ENCODE results near the gene ROPN1B.

The ROPN1B gene

DNA sequence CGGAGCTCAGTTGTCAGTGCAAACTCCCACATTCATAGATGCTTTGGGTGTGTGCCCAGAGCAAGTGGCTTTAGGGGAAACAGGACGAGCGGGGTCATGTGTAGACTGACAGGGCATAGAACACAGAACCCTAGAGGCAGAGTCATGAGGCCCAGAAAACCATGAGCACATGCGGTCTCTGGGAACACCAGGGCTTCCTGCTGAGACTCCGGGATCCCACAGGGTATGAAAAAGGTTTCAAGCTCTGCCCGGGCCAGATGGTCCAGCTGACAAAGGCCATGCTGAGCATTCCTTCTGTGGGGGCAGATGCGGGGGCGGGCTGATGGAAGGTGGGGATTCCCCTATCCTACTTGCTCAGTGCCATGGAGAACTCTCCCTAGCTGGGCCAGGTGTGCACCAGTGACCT lies 44.8 kb downstream of the ROPN1B start:
- H3K4me2 ChIP-seq (ENCODE audit: low read length): no peak overlapping the region
- no peaks in the 10 kb centered on the region for H3K27me3 ChIP-seq (ENCODE audit: control insufficient read depth, insufficient read depth, low read length)
- peaks cover 8% of the 10 kb centered on the region for H3K4me1 ChIP-seq (ENCODE audit: control insufficient read depth, insufficient read depth, low read length)
- peaks cover 4% of the 10 kb centered on the region for H3K36me3 ChIP-seq (ENCODE audit: insufficient read depth, low read length)
- no peak overlapping the region for H3K9ac ChIP-seq (ENCODE audit: low read depth, low read length)
- H3K9me3 ChIP-seq (replicated peaks; ENCODE audit: low read length): no peaks in the 10 kb centered on the region
- no peak overlapping the region for H3K4me3 ChIP-seq (ENCODE audit: low read length)

DNA sequence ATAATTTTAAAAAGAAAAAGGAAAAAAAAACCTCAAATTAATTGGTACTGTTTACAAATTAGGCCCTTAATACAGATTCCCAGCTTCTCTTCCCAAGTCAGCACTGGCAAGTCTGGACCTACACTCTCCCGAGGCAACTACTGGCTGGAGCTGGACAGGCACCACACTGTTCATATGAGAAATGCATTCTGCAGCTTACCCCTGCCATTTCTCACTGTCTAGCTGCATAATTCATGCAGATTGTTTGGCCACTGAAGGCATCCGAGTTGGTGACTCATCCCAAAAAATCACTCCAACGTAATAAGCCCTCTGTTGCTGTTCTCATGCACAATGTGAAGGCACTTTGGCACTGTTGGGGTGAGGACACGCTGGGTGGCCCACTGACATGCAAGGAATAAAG lies 45.3 kb downstream of the ROPN1B start:
- peaks cover 4% of the 10 kb centered on the region for H3K36me3 ChIP-seq (ENCODE audit: insufficient read depth, low read length)
- no peaks in the 10 kb centered on the region for H3K27me3 ChIP-seq (ENCODE audit: control insufficient read depth, insufficient read depth, low read length)
- no peaks in the 10 kb centered on the region for H3K9me3 ChIP-seq (replicated peaks; ENCODE audit: low read length)
- no peak overlapping the region for H3K4me2 ChIP-seq (ENCODE audit: low read length)
- H3K9ac ChIP-seq (ENCODE audit: low read depth, low read length): no peak overlapping the region
- H3K4me1 ChIP-seq (ENCODE audit: control insufficient read depth, insufficient read depth, low read length): peaks cover 8% of the 10 kb centered on the region
- no peak overlapping the region for H3K4me3 ChIP-seq (ENCODE audit: low read length)

DNA sequence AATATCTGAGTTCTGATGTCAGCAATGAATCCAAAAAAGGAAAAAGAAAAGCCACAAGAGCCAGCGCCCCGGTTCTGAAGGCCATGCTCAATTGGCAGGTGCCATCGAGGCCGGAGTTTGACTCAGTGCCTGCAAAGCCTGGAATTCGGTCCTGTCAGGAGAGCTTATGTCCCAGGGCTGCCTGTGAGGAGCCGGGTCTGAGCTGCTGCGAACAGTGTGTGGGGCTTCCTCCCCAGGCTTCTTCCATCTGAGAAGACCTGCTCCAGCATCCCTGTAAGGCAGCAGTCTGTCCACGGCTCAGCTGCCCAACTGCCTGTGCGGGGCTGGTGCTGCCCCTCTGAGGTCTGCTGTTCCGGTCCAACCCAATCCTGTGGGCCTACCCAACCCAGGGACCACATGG lies 46.1 kb downstream of the ROPN1B start:
- Histone ChIP-seq H3K4me3 (ENCODE audit: low read length) (no peak overlapping the region), H3K4me2 (ENCODE audit: low read length) (no peak overlapping the region), H3K9ac (ENCODE audit: low read depth, low read length) (no peak overlapping the region), H3K4me1 (ENCODE audit: control insufficient read depth, insufficient read depth, low read length) (peaks cover 8% of the 10 kb centered on the region), H3K27me3 (ENCODE audit: control insufficient read depth, insufficient read depth, low read length) (no peaks in the 10 kb centered on the region), H3K36me3 (ENCODE audit: insufficient read depth, low read length) (peaks cover 4% of the 10 kb centered on the region), H3K9me3 (replicated peaks; ENCODE audit: low read length) (no peaks in the 10 kb centered on the region)

DNA sequence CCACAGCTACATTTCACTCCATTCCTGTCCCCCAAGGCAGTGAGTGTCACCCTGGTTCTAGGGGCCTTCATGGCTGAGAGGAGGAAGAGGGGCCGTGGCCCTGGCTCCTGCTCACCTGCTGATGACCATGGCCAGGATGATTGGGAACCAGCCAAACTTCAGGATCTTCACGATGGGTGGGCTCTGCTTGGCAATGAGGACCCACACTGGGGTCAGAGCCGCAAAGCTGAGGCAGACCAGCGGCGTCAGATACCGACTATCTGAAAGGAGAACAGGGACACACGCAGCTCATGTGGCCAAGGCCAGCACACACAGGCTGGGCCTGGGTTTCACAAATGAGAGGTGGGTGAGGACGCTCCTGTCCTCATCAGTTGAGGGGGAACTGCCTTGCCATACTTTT lies 47.6 kb downstream of the ROPN1B start:
- Histone ChIP-seq H3K4me2 (ENCODE audit: low read length) (no peak overlapping the region), H3K4me1 (ENCODE audit: control insufficient read depth, insufficient read depth, low read length) (peaks cover 8% of the 10 kb centered on the region), H3K4me3 (ENCODE audit: low read length) (no peak overlapping the region), H3K9ac (ENCODE audit: low read depth, low read length) (no peak overlapping the region), H3K27me3 (ENCODE audit: control insufficient read depth, insufficient read depth, low read length) (no peaks in the 10 kb centered on the region), H3K9me3 (replicated peaks; ENCODE audit: low read length) (no peaks in the 10 kb centered on the region), H3K36me3 (ENCODE audit: insufficient read depth, low read length) (peaks cover 4% of the 10 kb centered on the region)

DNA sequence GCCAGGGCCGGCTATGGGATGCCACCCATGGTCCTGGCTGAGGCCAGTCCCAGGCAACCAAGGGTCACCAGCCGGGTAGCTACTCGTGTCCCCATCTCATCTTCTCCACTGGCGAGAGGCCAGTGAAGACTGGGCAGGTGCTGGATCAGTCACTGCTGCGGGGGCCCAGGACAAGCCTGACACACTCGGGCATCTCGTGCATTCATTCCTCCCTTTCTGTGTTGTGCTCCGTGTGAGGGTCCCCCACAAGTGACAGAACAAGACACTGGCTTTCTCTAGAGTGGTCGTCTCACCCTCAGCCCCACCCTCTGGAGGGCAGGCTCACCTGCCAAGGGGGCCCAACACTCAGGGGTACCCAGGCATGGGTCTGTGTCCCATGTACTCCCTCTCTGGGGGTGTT lies 48.4 kb downstream of the ROPN1B start:
- Histone ChIP-seq H3K9ac (ENCODE audit: low read depth, low read length) (no peak overlapping the region), H3K9me3 (replicated peaks; ENCODE audit: low read length) (no peaks in the 10 kb centered on the region), H3K4me2 (ENCODE audit: low read length) (no peak overlapping the region), H3K27me3 (ENCODE audit: control insufficient read depth, insufficient read depth, low read length) (no peaks in the 10 kb centered on the region), H3K36me3 (ENCODE audit: insufficient read depth, low read length) (no peaks in the 10 kb centered on the region), H3K4me1 (ENCODE audit: control insufficient read depth, insufficient read depth, low read length) (peaks cover 8% of the 10 kb centered on the region), H3K4me3 (ENCODE audit: low read length) (no peak overlapping the region)

DNA sequence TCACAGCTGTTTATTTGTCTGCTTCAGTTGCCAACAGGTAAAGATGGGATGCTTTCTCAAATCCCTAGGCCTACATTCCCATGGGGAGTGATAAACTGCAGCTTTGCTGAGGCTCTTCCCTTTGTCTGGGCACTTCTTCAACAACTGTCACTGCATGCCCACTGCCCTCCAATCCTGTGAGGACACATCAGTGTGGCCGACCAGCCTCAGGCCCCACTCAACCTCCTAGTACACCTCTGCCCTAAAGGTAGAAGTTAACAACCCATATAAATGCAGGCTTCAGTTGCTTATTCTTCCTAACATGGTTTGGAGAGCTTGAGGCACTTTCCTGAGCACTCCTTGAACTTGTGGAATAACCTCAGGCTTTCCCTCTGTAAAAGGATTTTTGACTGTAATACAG lies 49.6 kb downstream of the ROPN1B start:
- no peaks in the 10 kb centered on the region for H3K27me3 ChIP-seq (ENCODE audit: control insufficient read depth, insufficient read depth, low read length)

DNA sequence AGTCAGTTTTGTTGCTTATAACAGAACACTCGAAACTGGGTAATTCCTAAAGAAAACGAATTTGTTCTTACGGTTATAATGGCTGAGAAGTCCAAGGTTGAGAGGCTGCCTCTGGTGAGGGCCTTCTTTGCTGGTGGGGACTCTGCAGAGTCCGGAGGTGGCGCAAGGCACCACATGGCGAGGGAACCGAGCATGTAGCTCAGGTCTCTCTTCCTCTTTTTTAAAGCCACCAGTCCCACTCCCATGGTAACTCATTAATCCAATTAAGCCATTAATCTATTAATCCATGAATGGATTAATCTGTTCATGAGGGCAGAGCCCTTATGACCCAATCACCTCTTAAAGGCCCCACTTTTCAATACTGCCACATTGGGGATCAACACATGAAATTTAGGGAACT lies 50.0 kb downstream of the ROPN1B start:
- H3K9ac ChIP-seq (ENCODE audit: low read depth, low read length): no peak overlapping the region
- H3K27me3 ChIP-seq (ENCODE audit: control insufficient read depth, insufficient read depth, low read length): no peaks in the 10 kb centered on the region
- H3K4me1 ChIP-seq (ENCODE audit: control insufficient read depth, insufficient read depth, low read length): peaks cover 5% of the 10 kb centered on the region
- H3K4me2 ChIP-seq (ENCODE audit: low read length): no peak overlapping the region
- H3K4me3 ChIP-seq (ENCODE audit: low read length): no peak overlapping the region
- H3K9me3 ChIP-seq (replicated peaks; ENCODE audit: low read length): no peaks in the 10 kb centered on the region
- no peaks in the 10 kb centered on the region for H3K36me3 ChIP-seq (ENCODE audit: insufficient read depth, low read length)

More for the DNA sequence above, 49.6 kb downstream of the ROPN1B start:
- Histone ChIP-seq H3K4me1 (ENCODE audit: control insufficient read depth, insufficient read depth, low read length) (peaks cover 8% of the 10 kb centered on the region), H3K9ac (ENCODE audit: low read depth, low read length) (no peak overlapping the region), H3K9me3 (replicated peaks; ENCODE audit: low read length) (no peaks in the 10 kb centered on the region), H3K4me3 (ENCODE audit: low read length) (no peak overlapping the region), H3K36me3 (ENCODE audit: insufficient read depth, low read length) (no peaks in the 10 kb centered on the region), H3K4me2 (ENCODE audit: low read length) (no peak overlapping the region)

DNA sequence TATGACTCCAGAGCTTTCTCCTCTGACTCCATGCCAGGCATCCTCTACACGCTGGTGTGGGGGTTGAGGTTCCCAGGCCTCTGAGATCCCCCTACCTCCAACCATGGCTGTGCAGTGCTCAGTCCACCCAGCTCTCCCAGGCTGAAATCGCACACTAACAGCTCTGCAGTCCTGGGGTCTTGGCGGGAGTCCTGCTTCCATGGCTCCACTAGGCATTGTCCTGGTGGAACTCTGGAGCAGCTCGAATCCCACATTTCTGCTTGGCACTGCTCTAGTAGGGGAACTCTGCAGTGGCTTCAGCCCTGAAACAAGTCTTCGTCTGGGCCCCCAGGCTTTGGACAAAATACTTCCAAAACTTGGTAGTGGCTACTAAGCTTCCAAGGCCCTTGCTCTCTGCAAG lies 50.7 kb downstream of the ROPN1B start:
- H3K4me1 ChIP-seq (ENCODE audit: control insufficient read depth, insufficient read depth, low read length): no peaks in the 10 kb centered on the region
- H3K9me3 ChIP-seq (replicated peaks; ENCODE audit: low read length): no peaks in the 10 kb centered on the region
- H3K27me3 ChIP-seq (ENCODE audit: control insufficient read depth, insufficient read depth, low read length): no peaks in the 10 kb centered on the region
- no peak overlapping the region for H3K9ac ChIP-seq (ENCODE audit: low read depth, low read length)
- H3K4me2 ChIP-seq (ENCODE audit: low read length): no peak overlapping the region
- no peak overlapping the region for H3K4me3 ChIP-seq (ENCODE audit: low read length)
- H3K36me3 ChIP-seq (ENCODE audit: insufficient read depth, low read length): no peaks in the 10 kb centered on the region

DNA sequence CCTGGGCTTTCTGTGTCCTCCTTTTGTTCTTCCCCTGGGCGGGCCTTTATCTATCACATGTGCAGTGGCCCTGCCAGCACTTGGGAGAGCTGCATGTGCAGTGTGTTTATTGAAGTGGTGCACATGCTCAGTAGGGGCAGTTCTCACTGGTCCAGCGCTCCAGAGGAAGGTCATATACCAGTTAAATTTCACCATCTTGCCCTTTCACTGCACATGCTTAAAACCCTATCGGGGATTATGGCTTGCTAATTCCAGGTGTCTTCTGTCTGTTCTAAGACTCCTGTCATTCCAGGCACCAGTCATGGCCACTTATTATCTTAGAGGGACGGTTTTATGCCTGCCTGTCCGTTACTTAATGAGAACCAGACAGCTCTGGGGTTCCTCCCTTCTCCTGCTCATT lies 52.2 kb downstream of the ROPN1B start:
- Histone ChIP-seq H3K36me3 (ENCODE audit: insufficient read depth, low read length) (no peaks in the 10 kb centered on the region), H3K9me3 (replicated peaks; ENCODE audit: low read length) (no peaks in the 10 kb centered on the region), H3K4me2 (ENCODE audit: low read length) (no peak overlapping the region), H3K27me3 (ENCODE audit: control insufficient read depth, insufficient read depth, low read length) (no peaks in the 10 kb centered on the region), H3K4me1 (ENCODE audit: control insufficient read depth, insufficient read depth, low read length) (no peaks in the 10 kb centered on the region), H3K9ac (ENCODE audit: low read depth, low read length) (no peak overlapping the region), H3K4me3 (ENCODE audit: low read length) (no peak overlapping the region)

DNA sequence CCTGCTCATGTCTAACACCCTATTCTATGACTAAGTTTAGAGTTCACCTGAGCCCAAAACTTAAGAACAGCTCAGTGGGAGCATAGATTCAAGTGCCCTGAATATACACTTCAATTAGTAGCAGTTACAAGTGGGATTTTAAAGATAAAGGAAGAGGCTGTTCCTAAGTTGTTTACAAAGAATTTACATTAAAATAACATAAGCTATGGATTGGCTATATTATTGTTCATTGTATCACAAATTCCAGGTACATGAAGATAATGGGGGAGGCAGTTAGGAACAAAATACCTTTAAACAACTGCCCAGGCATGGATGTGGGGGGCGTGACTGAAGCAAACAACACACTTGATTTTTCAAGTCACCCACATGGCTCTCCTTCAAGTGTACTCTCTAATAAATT lies 52.7 kb downstream of the ROPN1B start:
- H3K4me1 ChIP-seq (ENCODE audit: control insufficient read depth, insufficient read depth, low read length): no peaks in the 10 kb centered on the region
- no peaks in the 10 kb centered on the region for H3K27me3 ChIP-seq (ENCODE audit: control insufficient read depth, insufficient read depth, low read length)
- H3K4me2 ChIP-seq (ENCODE audit: low read length): no peak overlapping the region
- no peak overlapping the region for H3K9ac ChIP-seq (ENCODE audit: low read depth, low read length)
- H3K9me3 ChIP-seq (replicated peaks; ENCODE audit: low read length): no peaks in the 10 kb centered on the region
- H3K4me3 ChIP-seq (ENCODE audit: low read length): no peak overlapping the region
- H3K36me3 ChIP-seq (ENCODE audit: insufficient read depth, low read length): no peaks in the 10 kb centered on the region

DNA sequence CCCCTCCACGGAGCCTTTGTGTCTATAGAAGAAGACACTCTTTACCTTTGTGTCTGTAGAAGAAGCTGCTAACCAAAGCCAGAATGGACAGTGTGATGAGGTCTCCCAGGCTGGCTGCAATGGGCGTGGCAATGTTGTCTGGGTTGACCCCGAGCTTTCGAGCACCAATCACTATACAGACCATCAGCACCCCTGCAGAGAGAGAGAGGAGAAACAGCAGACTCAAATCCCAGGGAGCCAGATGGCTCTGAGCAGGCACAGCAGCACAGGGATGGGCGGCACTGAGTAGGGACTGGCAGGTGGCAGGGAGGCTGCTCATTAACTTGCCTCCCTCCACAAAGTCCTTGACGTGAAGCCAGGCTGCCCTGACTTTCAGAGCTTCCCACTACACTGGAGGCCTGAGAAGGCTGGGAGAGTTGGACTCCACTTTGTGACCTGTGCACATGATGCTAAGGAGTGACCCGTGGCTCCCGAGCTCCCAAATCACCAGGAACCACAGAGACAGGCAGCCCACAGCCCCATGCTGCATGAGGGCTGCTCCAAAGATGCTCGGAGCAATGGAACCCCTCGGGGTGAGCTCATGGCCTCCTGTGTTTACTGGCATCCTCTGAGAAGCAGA lies 53.9 kb downstream of the ROPN1B start:
- H3K4me3 ChIP-seq (ENCODE audit: low read length): no peak overlapping the region
- no peaks in the 10 kb centered on the region for H3K4me1 ChIP-seq (ENCODE audit: control insufficient read depth, insufficient read depth, low read length)
- no peaks in the 10 kb centered on the region for H3K27me3 ChIP-seq (ENCODE audit: control insufficient read depth, insufficient read depth, low read length)
- H3K36me3 ChIP-seq (ENCODE audit: insufficient read depth, low read length): no peaks in the 10 kb centered on the region
- H3K9ac ChIP-seq (ENCODE audit: low read depth, low read length): no peak overlapping the region
- no peaks in the 10 kb centered on the region for H3K9me3 ChIP-seq (replicated peaks; ENCODE audit: low read length)
- no peak overlapping the region for H3K4me2 ChIP-seq (ENCODE audit: low read length)

DNA sequence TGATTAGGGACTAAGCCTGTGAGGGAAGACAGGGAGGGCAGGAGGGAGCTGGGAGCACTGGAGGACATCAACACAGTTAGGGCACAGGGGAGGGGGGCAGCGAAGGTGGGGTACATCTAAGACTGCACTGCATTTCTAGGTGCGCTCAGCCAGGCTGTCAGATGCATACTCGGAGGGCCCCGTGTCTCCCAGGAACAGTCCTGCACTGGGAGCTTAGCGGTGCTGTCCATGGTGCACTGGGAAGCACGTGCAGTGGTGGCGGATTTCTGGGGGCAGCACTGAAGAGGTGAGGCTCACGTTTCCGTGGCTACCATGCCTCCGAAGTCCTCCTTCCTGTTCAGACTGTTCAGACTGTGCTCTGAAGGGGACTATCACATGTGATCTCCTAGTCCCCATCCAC lies 54.4 kb downstream of the ROPN1B start:
- Histone ChIP-seq H3K4me2 (ENCODE audit: low read length) (no peak overlapping the region), H3K9ac (ENCODE audit: low read depth, low read length) (no peak overlapping the region), H3K9me3 (replicated peaks; ENCODE audit: low read length) (no peaks in the 10 kb centered on the region), H3K4me3 (ENCODE audit: low read length) (no peak overlapping the region), H3K27me3 (ENCODE audit: control insufficient read depth, insufficient read depth, low read length) (no peaks in the 10 kb centered on the region), H3K36me3 (ENCODE audit: insufficient read depth, low read length) (peaks cover 2% of the 10 kb centered on the region), H3K4me1 (ENCODE audit: control insufficient read depth, insufficient read depth, low read length) (no peaks in the 10 kb centered on the region)
